GM18505 (cell line): Measurements from ENCODE around the gene PLCB4.

Experiments used
- ATAC-seq: cut with Tn5 transposase; IDR thresholded peaks from one replicate; pipeline ENCODE4 v1.9.1; 2021; ENCODE audit not compliant: unreplicated experiment
- POLR2A ChIP-seq: IDR thresholded peaks from 4 replicates; pipeline ENCODE4 v1.6.1; 2011; ENCODE audit warnings: borderline replicate concordance; ENCODE audit not compliant: insufficient read depth, insufficient read length; ENCODE audit errors: extremely low read depth

Gene PLCB4

GRCh38 chr20:9068841-9069663, at the start of gene PLCB4:
Gene PLCB4, plus strand, starts transcription at chr20:9069087. Its CDS starts 238,728 bp downstream, at chr20:9307815.
- no peak for ATAC-seq
- TF ChIP-seq POLR2A, result no peak

GRCh38 chr20:9019833-9020232, 49.1 kb upstream of the PLCB4 start:
- TF ChIP-seq POLR2A, result no peak
- no peak for ATAC-seq

- TF ChIP-seq POLR2A, result no peak
- no peak for ATAC-seq
Measured at GRCh38 chr20:9021216-9021615, 47.7 kb upstream of the PLCB4 start.

GRCh38 chr20:9021699-9022098, 47.2 kb upstream of the PLCB4 start:
- ATAC-seq, result no peak
- TF ChIP-seq POLR2A, result no peak

- ATAC-seq, result no peak
- TF ChIP-seq POLR2A, result no peak
Measured at GRCh38 chr20:9022376-9022775, 46.5 kb upstream of the PLCB4 start.

- no peak for ATAC-seq
- no peak for TF ChIP-seq POLR2A
Measured at GRCh38 chr20:9024606-9025005, 44.3 kb upstream of the PLCB4 start.

GRCh38 chr20:9025011-9025410, 43.9 kb upstream of the PLCB4 start:
- TF ChIP-seq POLR2A, result no peak
- ATAC-seq, result no peak

GRCh38 chr20:9025643-9026042, 43.2 kb upstream of the PLCB4 start:
- no peak for TF ChIP-seq POLR2A
- no peak for ATAC-seq

GRCh38 chr20:9027626-9028025, 41.3 kb upstream of the PLCB4 start:
- no peak for TF ChIP-seq POLR2A
- ATAC-seq, result no peak

- no peak for TF ChIP-seq POLR2A
- no peak for ATAC-seq
Measured at GRCh38 chr20:9028419-9028818, 40.5 kb upstream of the PLCB4 start.

- no peak for TF ChIP-seq POLR2A
- no peak for ATAC-seq
Measured at GRCh38 chr20:9031991-9032390, 36.9 kb upstream of the PLCB4 start.

GRCh38 chr20:9032758-9033157, 36.1 kb upstream of the PLCB4 start:
- no peak for ATAC-seq
- no peak for TF ChIP-seq POLR2A

GRCh38 chr20:9035126-9035525, 33.8 kb upstream of the PLCB4 start:
- TF ChIP-seq POLR2A, result no peak
- ATAC-seq, result no peak

GRCh38 chr20:9036593-9036992, 32.3 kb upstream of the PLCB4 start:
- no peak for ATAC-seq
- no peak for TF ChIP-seq POLR2A
